GM18951 (cell line): Measurements from ENCODE around the gene UGT1A10.

ENCODE experiments used
- POLR2A ChIP-seq: IDR thresholded peaks from 4 replicates; pipeline ENCODE4 v1.6.1; 2011; ENCODE audit warnings: mild to moderate bottlenecking; ENCODE audit not compliant: insufficient read length, insufficient read depth; ENCODE audit errors: extremely low read depth
- in situ Hi-C: fragments of 300-500 bp; cut with MboI; formaldehyde crosslinking; loops from one replicate; pipeline ENCODE4 v1.12.0; 2022; ENCODE audit warnings: low sequenced_read_pairs, mixed read lengths, inconsistent platforms; ENCODE audit not compliant: unreplicated experiment

The UGT1A10 gene

DNA sequence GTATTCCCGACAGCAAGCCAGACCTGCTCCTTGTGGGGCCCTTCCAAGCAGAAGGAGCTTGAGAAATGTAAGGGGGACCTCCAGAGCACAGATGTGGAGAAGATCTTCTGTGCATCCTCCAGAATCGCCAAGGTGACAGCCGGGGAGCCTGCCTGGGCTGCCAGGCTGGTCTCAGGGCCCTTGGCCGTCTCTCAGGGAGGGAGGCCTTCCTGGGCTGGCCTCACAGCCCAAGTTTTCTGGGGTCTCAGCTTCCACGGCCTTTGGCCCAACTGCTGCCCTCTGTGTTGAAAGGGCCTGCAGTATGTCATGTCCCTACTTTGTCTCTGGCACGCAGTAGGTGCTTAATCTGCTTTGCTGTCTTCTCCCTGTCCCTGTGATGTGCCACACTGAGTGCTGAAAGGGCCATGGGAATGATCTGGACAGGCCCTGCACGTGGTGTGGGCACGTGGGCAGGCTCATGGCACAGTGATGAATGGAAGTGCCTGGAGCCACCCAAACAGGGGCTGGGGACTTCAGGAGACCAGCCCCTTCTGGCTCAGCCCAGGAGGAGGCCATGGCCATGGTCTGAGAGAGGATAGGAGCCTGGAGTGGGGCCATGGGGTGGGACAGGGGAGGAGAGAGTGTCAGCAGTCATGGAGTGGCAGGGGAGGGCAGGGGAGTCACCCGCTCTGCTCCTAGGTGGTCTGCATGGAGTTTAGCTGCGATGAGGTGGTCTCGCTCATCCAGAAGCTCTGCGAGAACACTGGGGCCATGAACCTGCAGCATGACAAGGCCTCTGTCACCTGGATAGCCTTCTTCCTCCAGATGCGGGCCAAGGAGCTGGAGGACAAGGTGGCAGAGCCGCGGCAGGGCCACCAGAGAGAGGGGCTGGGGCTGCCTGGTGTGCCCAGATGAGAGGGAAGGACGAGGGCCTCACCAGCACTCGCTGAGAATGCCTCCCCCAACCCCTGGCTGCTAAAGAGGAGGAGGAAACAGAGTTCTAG lies 182.7 kb downstream of the UGT1A10 start:
- in situ Hi-C loops: no loop called here
- no peak for TF ChIP-seq POLR2A

- in situ Hi-C loops: no loop called here
- no peak for TF ChIP-seq POLR2A
These were observed 183.9 kb downstream of the UGT1A10 start for GRCh38 chr2:233819884-233820773.

DNA sequence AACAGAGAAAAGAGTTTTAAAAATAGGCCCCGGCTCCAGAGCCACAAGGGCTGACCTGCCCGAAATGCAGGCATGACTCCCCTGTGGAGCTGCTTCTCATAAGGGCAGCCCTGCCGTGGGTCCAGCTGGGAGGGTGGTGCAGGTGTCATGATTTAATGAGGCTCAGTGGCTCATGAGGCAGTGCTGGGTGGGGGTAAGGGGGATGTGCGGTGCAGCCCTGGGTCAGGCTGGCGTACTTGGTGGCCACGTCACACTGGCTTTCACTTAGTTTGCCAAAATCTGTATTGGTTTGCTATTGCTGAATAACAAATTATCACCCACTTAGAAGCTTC lies 184.5 kb downstream of the UGT1A10 start:
- in situ Hi-C loops: no loop called here
- no peak for TF ChIP-seq POLR2A

DNA sequence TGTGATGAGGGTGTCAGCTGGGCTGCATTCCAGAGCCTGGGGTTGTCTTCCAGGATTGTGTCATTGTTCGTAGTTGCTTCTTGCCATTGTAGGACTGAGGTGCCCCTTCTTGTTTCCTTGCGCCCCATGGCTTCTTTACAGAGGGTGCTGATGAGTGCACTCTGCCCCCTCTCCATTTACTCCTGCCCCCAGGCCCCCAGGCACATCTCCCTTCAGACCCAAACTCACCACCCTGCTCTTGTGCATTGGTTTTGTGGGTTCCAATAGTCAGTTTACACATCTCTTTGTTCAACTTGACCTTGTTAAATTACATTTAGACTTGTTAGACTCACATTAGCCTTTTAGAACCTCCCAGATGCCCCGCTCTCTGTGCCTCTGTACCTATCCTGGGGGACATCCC lies 184.9 kb downstream of the UGT1A10 start:
- in situ Hi-C loops: no loop called here
- no peak for TF ChIP-seq POLR2A

GRCh38 chr2:233821709-233822100 lies 185.5 kb downstream of the UGT1A10 start:
- in situ Hi-C loops: no loop called here

GRCh38 chr2:233822101-233822771 lies 186.0 kb downstream of the UGT1A10 start:
- no peak for TF ChIP-seq POLR2A
- in situ Hi-C loops: no loop called here

More at GRCh38 chr2:233821709-233822100, 185.5 kb downstream of the UGT1A10 start:
- TF ChIP-seq POLR2A: no peak
